ENCODE results near the gene CIT. TPM values are rescaled to one million over a fixed set of nuclear protein-coding genes. Genes with fewer than 3 reads are reported as not detected.

CIT gene
- total RNA-seq, 2 donors from 2014 or later = 0.95 to 2.3 TPM

DNA sequence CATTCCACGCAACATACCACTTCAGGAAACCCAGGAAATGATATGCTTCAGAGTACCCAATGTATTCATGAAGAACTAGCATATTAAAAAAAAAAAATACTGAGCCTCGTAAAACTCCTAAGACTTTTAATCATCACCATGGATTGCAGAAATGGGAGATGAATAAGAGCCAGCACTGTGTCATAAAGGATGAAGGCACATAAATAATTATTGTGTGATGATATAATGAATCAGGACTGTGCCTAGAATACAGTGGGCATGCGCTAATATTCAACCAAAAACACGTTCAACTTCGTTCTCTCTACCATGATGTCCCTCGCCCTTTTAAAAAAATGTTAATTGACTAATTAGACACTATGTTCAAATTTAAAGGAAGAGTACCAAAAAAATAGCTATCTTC, 68.7 kb downstream of the CIT start:
- Histone ChIP-seq H3K27me3 (replicated peaks; ENCODE audit: insufficient read depth) (no peaks in the 10 kb centered on the region), H3K9me3 (no peaks in the 10 kb centered on the region), H3K4me1 (ENCODE audit: control insufficient read depth in 1 of 2, low read depth in 2 of 2) (peaks cover 7 to 13% of the 10 kb centered on the region in 2 donors), H3K36me3 (no peaks in the 10 kb centered on the region), H3K4me3 (no peak overlapping the region), H3K27ac (no peak overlapping the region)
- TF ChIP-seq, protein P1, sequence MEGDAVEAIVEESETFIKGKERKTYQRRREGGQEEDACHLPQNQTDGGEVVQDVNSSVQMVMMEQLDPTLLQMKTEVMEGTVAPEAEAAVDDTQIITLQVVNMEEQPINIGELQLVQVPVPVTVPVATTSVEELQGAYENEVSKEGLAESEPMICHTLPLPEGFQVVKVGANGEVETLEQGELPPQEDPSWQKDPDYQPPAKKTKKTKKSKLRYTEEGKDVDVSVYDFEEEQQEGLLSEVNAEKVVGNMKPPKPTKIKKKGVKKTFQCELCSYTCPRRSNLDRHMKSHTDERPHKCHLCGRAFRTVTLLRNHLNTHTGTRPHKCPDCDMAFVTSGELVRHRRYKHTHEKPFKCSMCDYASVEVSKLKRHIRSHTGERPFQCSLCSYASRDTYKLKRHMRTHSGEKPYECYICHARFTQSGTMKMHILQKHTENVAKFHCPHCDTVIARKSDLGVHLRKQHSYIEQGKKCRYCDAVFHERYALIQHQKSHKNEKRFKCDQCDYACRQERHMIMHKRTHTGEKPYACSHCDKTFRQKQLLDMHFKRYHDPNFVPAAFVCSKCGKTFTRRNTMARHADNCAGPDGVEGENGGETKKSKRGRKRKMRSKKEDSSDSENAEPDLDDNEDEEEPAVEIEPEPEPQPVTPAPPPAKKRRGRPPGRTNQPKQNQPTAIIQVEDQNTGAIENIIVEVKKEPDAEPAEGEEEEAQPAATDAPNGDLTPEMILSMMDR (IDR thresholded peaks at IDR 0.05) = no peak
- DNase-seq (ENCODE audit: low spot score) (no peak), ATAC-seq (ENCODE audit: insufficient number of reproducible peaks, low FRiP score, low read depth) (no peak)

GRCh38 chr12:119807380-119807779, 69.7 kb downstream of the CIT start:
- ATAC-seq (ENCODE audit: insufficient number of reproducible peaks, low FRiP score, low read depth) (no peak), DNase-seq (ENCODE audit: low spot score) (no peak)
- H3K9me3 ChIP-seq = no peaks in the 10 kb centered on the region
- no peak overlapping the region for H3K27ac ChIP-seq
- H3K27me3 ChIP-seq (replicated peaks; ENCODE audit: insufficient read depth) = no peaks in the 10 kb centered on the region
- H3K36me3 ChIP-seq = no peaks in the 10 kb centered on the region
- H3K4me1 ChIP-seq (ENCODE audit: control insufficient read depth in 1 of 2, low read depth in 2 of 2) = peaks cover 7 to 14% of the 10 kb centered on the region in 2 donors
- TF ChIP-seq, protein P1 (IDR thresholded peaks at IDR 0.05) = no peak
- H3K4me3 ChIP-seq = no peak overlapping the region

GRCh38 chr12:119804011-119804641, 73.0 kb downstream of the CIT start:
- DNase-seq (ENCODE audit: low spot score) = no peak
- H3K27ac ChIP-seq = no peak overlapping the region

DNA sequence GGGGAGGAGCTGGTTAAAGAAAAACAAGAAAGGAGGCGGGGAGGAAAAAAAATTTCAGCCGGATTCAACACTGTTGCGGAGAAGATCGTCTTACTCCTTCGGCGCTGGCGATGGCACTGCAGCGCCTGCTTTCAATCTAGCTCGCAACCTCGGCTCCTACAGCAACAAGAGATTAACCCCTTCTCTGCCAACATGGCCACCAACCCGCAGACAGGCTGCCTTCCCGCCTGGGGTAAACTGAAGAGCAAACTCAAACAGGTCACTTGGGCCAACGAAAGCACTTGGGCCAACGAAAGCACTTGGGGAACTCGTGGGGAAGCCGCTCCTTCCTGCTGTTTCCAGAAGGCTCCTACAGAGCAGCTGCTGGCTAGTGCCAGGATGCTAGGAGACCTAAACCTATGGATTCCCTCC, 73.7 kb downstream of the CIT start:
- TF ChIP-seq, protein P1 (IDR thresholded peaks at IDR 0.05) = no peak
- Histone ChIP-seq H3K36me3 (no peaks in the 10 kb centered on the region), H3K27me3 (replicated peaks; ENCODE audit: insufficient read depth) (no peaks in the 10 kb centered on the region), H3K27ac (no peak overlapping the region), H3K4me3 (peak overlapping the region; percentile 59), H3K9me3 (no peaks in the 10 kb centered on the region), H3K4me1 (ENCODE audit: control insufficient read depth in 1 of 2, low read depth in 2 of 2) (peaks cover 7 to 14% of the 10 kb centered on the region in 2 donors)
- DNase-seq (ENCODE audit: low spot score) (no peak), ATAC-seq (ENCODE audit: insufficient number of reproducible peaks, low FRiP score, low read depth) (no peak)

More at GRCh38 chr12:119804011-119804641, 73.0 kb downstream of the CIT start:
- H3K4me3 ChIP-seq = peak overlapping the region; percentile 59
- peaks cover 7 to 14% of the 10 kb centered on the region in 2 donors for H3K4me1 ChIP-seq (ENCODE audit: control insufficient read depth in 1 of 2, low read depth in 2 of 2)
- H3K9me3 ChIP-seq = no peaks in the 10 kb centered on the region
- TF ChIP-seq, protein P1 (IDR thresholded peaks at IDR 0.05) = no peak
- H3K36me3 ChIP-seq = no peaks in the 10 kb centered on the region
- no peaks in the 10 kb centered on the region for H3K27me3 ChIP-seq (replicated peaks; ENCODE audit: insufficient read depth)
- no peak for ATAC-seq (ENCODE audit: insufficient number of reproducible peaks, low FRiP score, low read depth)

GRCh38 chr12:119802472-119802871, 74.6 kb downstream of the CIT start:
- Histone ChIP-seq H3K4me1 (ENCODE audit: control insufficient read depth in 1 of 2, low read depth in 2 of 2) (peaks cover 7 to 14% of the 10 kb centered on the region in 2 donors), H3K27me3 (replicated peaks; ENCODE audit: insufficient read depth) (no peaks in the 10 kb centered on the region), H3K4me3 (no peak overlapping the region), H3K36me3 (no peaks in the 10 kb centered on the region), H3K27ac (no peak overlapping the region), H3K9me3 (no peaks in the 10 kb centered on the region)
- TF ChIP-seq, protein P1 (IDR thresholded peaks at IDR 0.05) = no peak
- no peak for DNase-seq (ENCODE audit: low spot score)
- no peak for ATAC-seq (ENCODE audit: insufficient number of reproducible peaks, low FRiP score, low read depth)
